Thoracic aorta (tissue), 2 donors: ENCODE measurements around the gene ZNF557. TPM values are rescaled to one million over a fixed set of nuclear protein-coding genes. Genes with fewer than 3 reads are reported as not detected.

Experiments
- ATAC-seq: fragments of 150-250 bp; one replicate; pipeline ENCODE4 v1.8.0; 2017; ENCODE audit warnings: low read depth; ENCODE audit not compliant: insufficient number of reproducible peaks, low FRiP score
- DNase-seq: peaks from one replicate; pipeline ENCODE4 v3.0.0-alpha.2; 2020; ENCODE audit warnings: low spot score
- H3K27ac ChIP-seq, 2 donors: fragments of 200-600 bp; sonication (generic); 1 replicate in 1 of 2; 2 replicates in 1 of 2; pipeline ENCODE4 v1.5.1; 2016; ENCODE audit warnings: mild to moderate bottlenecking in 2 of 2, moderate library complexity in 2 of 2
- H3K27me3 ChIP-seq: fragments of 200-600 bp; sonication (generic); replicated peaks from 2 replicates; pipeline ENCODE4 v1.6.0; 2016; ENCODE audit warnings: mild to moderate bottlenecking; ENCODE audit not compliant: insufficient read depth
- H3K36me3 ChIP-seq: fragments of 200-600 bp; sonication (generic); one replicate; pipeline ENCODE4 v1.5.1; 2016
- H3K4me1 ChIP-seq, 2 donors: fragments of 200-600 bp; sonication (generic); 1 replicate in 1 of 2; 2 replicates in 1 of 2; pipeline versions ENCODE4 v1.5.1 to v1.6.0; 2016; ENCODE audit warnings: low read depth in 2 of 2, mild to moderate bottlenecking in 1 of 2; ENCODE audit not compliant: control insufficient read depth in 1 of 2
- H3K4me3 ChIP-seq: fragments of 200-600 bp; sonication (generic); 2 replicates; pipeline ENCODE4 v1.5.1; 2016; ENCODE audit warnings: mild to moderate bottlenecking
- H3K9me3 ChIP-seq: fragments of 200-600 bp; sonication (generic); 2 replicates; pipeline ENCODE4 v1.5.1; 2016
- CTCF ChIP-seq: fragments of 200-600 bp; sonication (generic); IDR thresholded peaks from one replicate; pipeline ENCODE4 v1.5.1; 2019; ENCODE audit warnings: antibody characterized with exemption
- total RNA-seq, 2 donors: library from RNA; depleted of rRNA; stranded (reverse); fragments of >200 nt; gene quantifications; one replicate each; pipeline versions ENCODE4 v1.1.0 to v1.2.3, GENCODE V29; 2016

The ZNF557 gene
- total RNA-seq, 2 donors from 2014 or later: 8.3 to 12.1 TPM

GRCh38 chr19:7078008-7078407, 8.5 kb downstream of the ZNF557 start:
- H3K36me3 ChIP-seq: peaks cover 96% of the 10 kb centered on the region
- H3K4me3 ChIP-seq: no peak overlapping the region
- no peak for DNase-seq
- no peak overlapping the region for H3K27ac ChIP-seq
- H3K27me3 ChIP-seq: no peaks in the 10 kb centered on the region
- no peak for TF ChIP-seq CTCF
- H3K4me1 ChIP-seq: no peaks in the 10 kb centered on the region
- peaks cover 77% of the 10 kb centered on the region for H3K9me3 ChIP-seq
- ATAC-seq: no peak

- H3K4me1 ChIP-seq: no peaks in the 10 kb centered on the region
- H3K4me3 ChIP-seq: peak overlapping the region; percentile 2
- H3K27ac ChIP-seq: no peak overlapping the region
- H3K9me3 ChIP-seq: peaks cover 98% of the 10 kb centered on the region
- no peak for TF ChIP-seq CTCF
- no peak for DNase-seq
- no peak for ATAC-seq
- H3K27me3 ChIP-seq: no peaks in the 10 kb centered on the region
- H3K36me3 ChIP-seq: peaks cover 67% of the 10 kb centered on the region
Measured at GRCh38 chr19:7083076-7083956, 13.8 kb downstream of the ZNF557 start.

GRCh38 chr19:7088999-7089398, 19.5 kb downstream of the ZNF557 start:
- no peak for DNase-seq
- H3K27ac ChIP-seq: no peak overlapping the region
- H3K9me3 ChIP-seq: peaks cover 78% of the 10 kb centered on the region
- no peak for TF ChIP-seq CTCF
- H3K36me3 ChIP-seq: peaks cover 10% of the 10 kb centered on the region
- no peaks in the 10 kb centered on the region for H3K27me3 ChIP-seq
- no peaks in the 10 kb centered on the region for H3K4me1 ChIP-seq
- H3K4me3 ChIP-seq: no peak overlapping the region
- no peak for ATAC-seq

- ATAC-seq (no peak), DNase-seq (no peak)
- Histone ChIP-seq H3K4me3 (peak overlapping the region; percentile 92), H3K27me3 (no peaks in the 10 kb centered on the region), H3K27ac (peak overlapping the region in 1 of 2 donors; percentile 97), H3K36me3 (no peaks in the 10 kb centered on the region), H3K9me3 (peaks cover 12% of the 10 kb centered on the region), H3K4me1 (no peaks in the 10 kb centered on the region)
- TF ChIP-seq CTCF: no peak
Measured at GRCh38 chr19:7098096-7098495, 28.6 kb downstream of the ZNF557 start.

- H3K27me3 ChIP-seq: no peaks in the 10 kb centered on the region
- TF ChIP-seq CTCF: no peak
- H3K4me1 ChIP-seq: no peaks in the 10 kb centered on the region
- H3K4me3 ChIP-seq: peak overlapping the region; percentile 92
- no peaks in the 10 kb centered on the region for H3K36me3 ChIP-seq
- ATAC-seq: peak; percentile 90
- DNase-seq: peak; percentile 60
- peak overlapping the region; percentile 83 to 97 for H3K27ac ChIP-seq
- peaks cover 8% of the 10 kb centered on the region for H3K9me3 ChIP-seq
Measured at GRCh38 chr19:7098701-7099596, 29.4 kb downstream of the ZNF557 start.
